SU-DHL-6 (cell line): ENCODE measurements around the gene DOCK10.

Experiments
- H2AFZ ChIP-seq: fragments of 200-600 bp; sonication (generic); 2 replicates; pipeline ENCODE4 v1.6.1; 2014; ENCODE audit warnings: low read depth, mild to moderate bottlenecking, moderate library complexity, mixed read lengths, antibody characterized with exemption, low read length; ENCODE audit not compliant: severe bottlenecking
- H3F3A ChIP-seq: fragments of 200-600 bp; shearing (Covaris generic); 2 replicates; pipeline ENCODE4 v1.6.0; 2016; ENCODE audit warnings: antibody characterized with exemption, mild to moderate bottlenecking; ENCODE audit not compliant: insufficient read depth
- H3K27ac ChIP-seq: fragments of 200-600 bp; sonication (generic); 2 replicates; pipeline ENCODE4 v1.5.1; 2016; ENCODE audit warnings: low read depth, mild to moderate bottlenecking, low read length, moderate library complexity, mixed read lengths
- H3K27me3 ChIP-seq: fragments of 200-600 bp; sonication (generic), shearing (Covaris generic); 2 replicates; pipeline ENCODE4 v1.6.0; 2014; ENCODE audit warnings: mild to moderate bottlenecking, low read length
- H3K36me3 ChIP-seq: fragments of 200-600 bp; sonication (generic); 2 replicates; pipeline ENCODE4 v1.6.1; 2014; ENCODE audit warnings: mild to moderate bottlenecking, low read length, mixed read lengths
- H3K4me2 ChIP-seq: fragments of 300-600, 200-600 bp; shearing (Covaris generic), sonication (generic); 2 replicates; pipeline ENCODE4 v1.6.0; 2014; ENCODE audit warnings: low read length, low read depth, mild to moderate bottlenecking; ENCODE audit not compliant: poor library complexity, severe bottlenecking
- H3K4me3 ChIP-seq: fragments of 200-600 bp; sonication (generic); 2 replicates; pipeline ENCODE4 v1.5.1; 2014; ENCODE audit warnings: antibody characterized with exemption, low read length, mild to moderate bottlenecking, mixed read lengths; ENCODE audit not compliant: insufficient read depth, poor library complexity, severe bottlenecking
- H3K79me2 ChIP-seq: fragments of 200-600 bp; sonication (generic); 2 replicates; pipeline ENCODE4 v1.6.1; 2014; ENCODE audit warnings: mild to moderate bottlenecking, low read length, moderate library complexity; ENCODE audit not compliant: insufficient read depth
- H3K9ac ChIP-seq: fragments of 200-600 bp; sonication (generic); 2 replicates; pipeline ENCODE4 v1.7.0; 2014; ENCODE audit warnings: mild to moderate bottlenecking, low read length
- H3K9me2 ChIP-seq: fragments of 200-600 bp; sonication (generic); replicated peaks from 2 replicates; pipeline ENCODE4 v1.6.1; 2014; ENCODE audit warnings: low read length; ENCODE audit not compliant: insufficient read depth
- H3K9me3 ChIP-seq: fragments of 200-600 bp; sonication (generic); 2 replicates; pipeline ENCODE4 v1.6.1; 2014; ENCODE audit warnings: low read length, mixed read lengths; ENCODE audit not compliant: insufficient read depth
- H4K20me1 ChIP-seq: fragments of 200-600 bp; sonication (generic); 2 replicates; pipeline ENCODE4 v1.6.1; 2014; ENCODE audit warnings: low read depth, mild to moderate bottlenecking, antibody characterized with exemption, low read length, moderate library complexity, mixed read lengths
- EZH2phosphoT487 ChIP-seq: fragments of 200-600 bp; sonication (generic), shearing (Covaris generic); conservative IDR thresholded peaks from 2 replicates; pipeline ENCODE4 v1.6.1; 2018; ENCODE audit warnings: mild to moderate bottlenecking, antibody characterized with exemption, low read length, moderate library complexity, mixed read lengths
- TF ChIP-seq, protein P1 (sequence below): fragments of 200-600 bp; sonication (generic); IDR thresholded peaks from one replicate; pipeline ENCODE4 v1.5.1; 2017; ENCODE audit warnings: antibody characterized with exemption, mild to moderate bottlenecking, low read length, moderate library complexity; ENCODE audit not compliant: insufficient read depth, poor library complexity, severe bottlenecking

The DOCK10 gene

DNA sequence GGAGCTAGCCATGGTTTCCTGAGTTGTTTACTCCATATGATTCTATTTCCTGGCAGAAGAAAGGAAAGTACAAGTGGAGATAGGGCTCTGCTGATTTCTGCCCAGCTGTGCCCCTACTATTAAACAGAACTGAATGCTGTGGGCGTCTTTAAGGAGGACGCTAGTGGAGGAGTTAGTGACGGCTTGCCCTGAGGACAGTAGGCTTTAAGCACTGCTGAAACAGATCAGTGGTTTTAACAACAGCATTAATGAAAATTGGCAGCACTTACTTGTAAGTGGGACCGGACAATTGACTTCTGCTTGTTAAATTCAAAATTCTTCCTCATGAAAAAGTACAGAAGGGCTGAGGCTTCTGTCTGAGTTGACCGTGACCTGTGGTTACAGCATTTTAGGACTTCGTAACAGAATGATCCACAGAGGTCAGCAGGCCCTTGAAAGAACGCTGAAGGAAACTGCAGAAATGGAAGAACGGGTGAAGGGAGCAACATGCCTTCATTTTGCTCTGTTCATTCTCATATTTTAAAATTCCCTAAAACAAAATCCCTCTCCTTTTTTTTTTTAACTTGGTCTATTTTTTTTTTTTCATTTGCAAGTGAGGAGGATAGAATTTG, 245.5 kb downstream of the DOCK10 start:
- Histone ChIP-seq H3K9ac (no peak overlapping the region), H3F3A (no peaks in the 10 kb centered on the region), H3K36me3 (no peaks in the 10 kb centered on the region), H3K4me2 (no peak overlapping the region), H3K27me3 (no peaks in the 10 kb centered on the region), H3K9me3 (no peaks in the 10 kb centered on the region), H3K27ac (no peak overlapping the region), H3K79me2 (no peaks in the 10 kb centered on the region), H3K9me2 (no peaks in the 10 kb centered on the region), H3K4me3 (no peak overlapping the region), H4K20me1 (no peaks in the 10 kb centered on the region), H2AFZ (no peak overlapping the region)
- TF ChIP-seq, protein P1, sequence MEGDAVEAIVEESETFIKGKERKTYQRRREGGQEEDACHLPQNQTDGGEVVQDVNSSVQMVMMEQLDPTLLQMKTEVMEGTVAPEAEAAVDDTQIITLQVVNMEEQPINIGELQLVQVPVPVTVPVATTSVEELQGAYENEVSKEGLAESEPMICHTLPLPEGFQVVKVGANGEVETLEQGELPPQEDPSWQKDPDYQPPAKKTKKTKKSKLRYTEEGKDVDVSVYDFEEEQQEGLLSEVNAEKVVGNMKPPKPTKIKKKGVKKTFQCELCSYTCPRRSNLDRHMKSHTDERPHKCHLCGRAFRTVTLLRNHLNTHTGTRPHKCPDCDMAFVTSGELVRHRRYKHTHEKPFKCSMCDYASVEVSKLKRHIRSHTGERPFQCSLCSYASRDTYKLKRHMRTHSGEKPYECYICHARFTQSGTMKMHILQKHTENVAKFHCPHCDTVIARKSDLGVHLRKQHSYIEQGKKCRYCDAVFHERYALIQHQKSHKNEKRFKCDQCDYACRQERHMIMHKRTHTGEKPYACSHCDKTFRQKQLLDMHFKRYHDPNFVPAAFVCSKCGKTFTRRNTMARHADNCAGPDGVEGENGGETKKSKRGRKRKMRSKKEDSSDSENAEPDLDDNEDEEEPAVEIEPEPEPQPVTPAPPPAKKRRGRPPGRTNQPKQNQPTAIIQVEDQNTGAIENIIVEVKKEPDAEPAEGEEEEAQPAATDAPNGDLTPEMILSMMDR: no peak
- no peak for TF ChIP-seq EZH2phosphoT487

DNA sequence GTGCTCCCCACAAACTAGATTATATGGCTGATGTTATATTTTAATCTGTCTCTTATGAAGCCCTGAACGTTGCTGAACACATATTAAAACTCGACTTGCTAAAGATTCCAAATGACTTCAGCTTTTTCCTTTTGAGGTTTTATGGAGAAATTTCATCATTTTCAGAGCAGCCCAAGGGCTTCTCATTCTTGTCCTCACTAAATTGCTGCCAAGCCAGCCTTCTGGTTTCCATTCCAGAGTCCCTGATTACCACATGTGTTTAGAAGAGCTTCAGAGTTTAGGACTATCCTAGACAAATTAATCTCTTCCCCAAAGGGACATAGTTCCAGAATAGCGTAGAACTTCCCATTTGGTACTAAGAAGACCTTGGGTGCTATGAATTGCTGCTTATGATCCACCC, 248.3 kb downstream of the DOCK10 start:
- H3K4me2 ChIP-seq: no peak overlapping the region
- H3K9me3 ChIP-seq: no peaks in the 10 kb centered on the region
- H4K20me1 ChIP-seq: no peaks in the 10 kb centered on the region
- no peak overlapping the region for H3K9ac ChIP-seq
- no peaks in the 10 kb centered on the region for H3K9me2 ChIP-seq
- no peak overlapping the region for H3K4me3 ChIP-seq
- no peaks in the 10 kb centered on the region for H3K79me2 ChIP-seq
- H3K36me3 ChIP-seq: no peaks in the 10 kb centered on the region
- H3K27me3 ChIP-seq: no peaks in the 10 kb centered on the region
- no peaks in the 10 kb centered on the region for H3F3A ChIP-seq
- no peak for TF ChIP-seq EZH2phosphoT487
- TF ChIP-seq, protein P1: no peak
- H3K27ac ChIP-seq: no peak overlapping the region
- H2AFZ ChIP-seq: no peak overlapping the region

DNA sequence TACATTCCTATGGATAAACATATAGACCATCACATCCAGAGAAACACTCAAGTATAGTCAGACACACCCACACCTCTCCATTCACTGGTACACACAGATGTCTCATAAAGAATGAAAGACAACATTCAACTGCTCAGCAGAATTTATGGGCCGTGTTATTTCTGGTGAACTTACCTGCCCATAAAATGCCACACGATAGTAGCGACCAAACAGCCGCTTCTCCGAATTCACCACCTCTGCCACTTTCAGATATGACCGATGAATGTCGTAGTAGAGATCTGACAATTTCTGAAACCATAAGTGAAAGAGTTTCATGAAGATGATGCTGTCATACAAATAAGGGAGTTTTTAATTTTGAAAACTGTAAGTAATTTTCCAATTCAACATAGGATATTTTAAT, 255.4 kb downstream of the DOCK10 start:
- Histone ChIP-seq H3K9me2 (no peaks in the 10 kb centered on the region), H4K20me1 (no peaks in the 10 kb centered on the region), H3K9ac (no peak overlapping the region), H2AFZ (no peak overlapping the region), H3F3A (no peaks in the 10 kb centered on the region), H3K27me3 (no peaks in the 10 kb centered on the region), H3K4me3 (no peak overlapping the region), H3K4me2 (no peak overlapping the region), H3K79me2 (no peaks in the 10 kb centered on the region), H3K27ac (no peak overlapping the region), H3K9me3 (no peaks in the 10 kb centered on the region), H3K36me3 (no peaks in the 10 kb centered on the region)
- no peak for TF ChIP-seq EZH2phosphoT487
- TF ChIP-seq, protein P1: no peak

DNA sequence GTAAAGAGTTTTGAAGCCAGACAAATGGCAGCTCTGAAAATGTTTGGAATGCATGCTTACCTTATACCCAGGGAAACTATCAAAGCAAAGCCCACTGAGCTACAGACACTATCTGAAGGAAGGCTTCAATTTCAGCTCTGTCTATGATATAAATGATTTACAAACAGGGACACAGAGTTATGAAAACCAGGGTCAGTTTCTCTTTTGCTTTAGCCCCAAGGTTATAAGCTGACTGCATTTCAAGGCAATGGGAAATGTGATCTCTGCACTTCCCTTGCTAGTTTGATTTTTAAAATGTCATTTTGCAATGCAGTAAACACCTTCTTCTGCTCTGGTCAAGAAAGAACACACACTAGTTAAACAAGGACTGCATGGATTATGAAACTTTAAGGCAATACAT, 260.9 kb downstream of the DOCK10 start:
- TF ChIP-seq, protein P1: no peak
- TF ChIP-seq EZH2phosphoT487: no peak
- Histone ChIP-seq H3K79me2 (no peaks in the 10 kb centered on the region), H3K9me2 (no peaks in the 10 kb centered on the region), H4K20me1 (no peaks in the 10 kb centered on the region), H3K36me3 (no peaks in the 10 kb centered on the region), H3K27ac (no peak overlapping the region), H2AFZ (no peak overlapping the region), H3K4me2 (no peak overlapping the region), H3F3A (no peaks in the 10 kb centered on the region), H3K9me3 (no peaks in the 10 kb centered on the region), H3K4me3 (no peak overlapping the region), H3K9ac (no peak overlapping the region), H3K27me3 (no peaks in the 10 kb centered on the region)
